NCI-H2196 (cell line): ENCODE results near the gene INHBB.
"Not testable (repeated sequence)": the region's sequence is repeated elsewhere in the genome, so short reads cannot be mapped to it uniquely, and the experiment has no call there.

Experiments
- DNase-seq: peaks from one replicate; lab custom pipeline; 2025; ENCODE audit not compliant: unreplicated experiment; lab: John Stamatoyannopoulos, UW

Gene INHBB

GRCh38 chr2:120346026-120346666 lies at the start of gene INHBB:
TSS of gene INHBB (plus strand) at chr2:120346136. CDS start at chr2:120346189, 53 bp downstream.
- DNase-seq, result peak; percentile 39

- DNase-seq, result no peak
Measured at GRCh38 chr2:120298173-120298835, 47.6 kb upstream of the INHBB start.

GRCh38 chr2:120299004-120299403 lies 46.9 kb upstream of the INHBB start:
- no peak for DNase-seq

GRCh38 chr2:120299561-120299960 lies 46.4 kb upstream of the INHBB start:
- DNase-seq, result no peak

- DNase-seq, result no peak
Measured at GRCh38 chr2:120300385-120300784, 45.6 kb upstream of the INHBB start.

GRCh38 chr2:120301284-120301683 lies 44.7 kb upstream of the INHBB start:
- DNase-seq, result no peak

- no peak for DNase-seq
Measured at GRCh38 chr2:120302301-120302700, 43.6 kb upstream of the INHBB start.

GRCh38 chr2:120303177-120303576 lies 42.8 kb upstream of the INHBB start:
- DNase-seq, result no peak

GRCh38 chr2:120305296-120305695 lies 40.6 kb upstream of the INHBB start:
- no peak for DNase-seq

GRCh38 chr2:120305937-120306490 lies 39.9 kb upstream of the INHBB start:
- no peak for DNase-seq

GRCh38 chr2:120307482-120307881 lies 38.5 kb upstream of the INHBB start:
- no peak for DNase-seq

- DNase-seq, result no peak
Measured at GRCh38 chr2:120308038-120308910, 37.7 kb upstream of the INHBB start.

GRCh38 chr2:120310136-120310535 lies 35.8 kb upstream of the INHBB start:
- DNase-seq, result no peak

- DNase-seq, result not testable (repeated sequence)
Measured at GRCh38 chr2:120310841-120311240, 35.1 kb upstream of the INHBB start.

- DNase-seq, result no peak
Measured at GRCh38 chr2:120312076-120312475, 33.9 kb upstream of the INHBB start.

GRCh38 chr2:120312860-120313694 lies 32.9 kb upstream of the INHBB start:
- peak; percentile 88 for DNase-seq

- DNase-seq, result no peak
Measured at GRCh38 chr2:120313695-120314615, 32.0 kb upstream of the INHBB start.

GRCh38 chr2:120314690-120315366 lies 31.1 kb upstream of the INHBB start:
- no peak for DNase-seq
